ENCODE measurements around the gene LTBP1.

GRCh38 chr2:33011941-33012340 is 65.2 kb downstream of the LTBP1 start:
- TF ChIP-seq CTCF (conservative IDR thresholded peaks at IDR 0.05; ENCODE audit: low read length) (no peak), EZH2phosphoT487 (IDR thresholded peaks at IDR 0.05; ENCODE audit: borderline replicate concordance, low read depth, low read length) (no peak)
